Raji (cell line): ENCODE measurements around the gene ILKAP.

ENCODE experiments used
- POLR2A ChIP-seq: IDR thresholded peaks from 2 replicates; pipeline ENCODE4 v1.6.1; 2011; ENCODE audit warnings: low read depth, low read length, control low read depth; ENCODE audit not compliant: insufficient read depth

Gene ILKAP

GRCh38 chr2:238133499-238134392 is 69.7 kb downstream of the ILKAP start:
- no peak for TF ChIP-seq POLR2A

GRCh38 chr2:238132463-238133450 is 70.7 kb downstream of the ILKAP start:
- no peak for TF ChIP-seq POLR2A

GRCh38 chr2:238131761-238132462 is 71.6 kb downstream of the ILKAP start:
- TF ChIP-seq POLR2A, result no peak

GRCh38 chr2:238130696-238131628 is 72.5 kb downstream of the ILKAP start:
- no peak for TF ChIP-seq POLR2A

GRCh38 chr2:238130111-238130695 is 73.3 kb downstream of the ILKAP start:
- no peak for TF ChIP-seq POLR2A

- no peak for TF ChIP-seq POLR2A
Observed at GRCh38 chr2:238129166-238130010, 74.1 kb downstream of the ILKAP start.

GRCh38 chr2:238128534-238129001 is 74.9 kb downstream of the ILKAP start:
- TF ChIP-seq POLR2A, result no peak

- no peak for TF ChIP-seq POLR2A
Observed at GRCh38 chr2:238128061-238128440, 75.4 kb downstream of the ILKAP start.

GRCh38 chr2:238127165-238128060 is 76.1 kb downstream of the ILKAP start:
- TF ChIP-seq POLR2A, result no peak

- no peak for TF ChIP-seq POLR2A
Observed at GRCh38 chr2:238126775-238127164, 76.7 kb downstream of the ILKAP start.

- TF ChIP-seq POLR2A, result no peak
Observed at GRCh38 chr2:238126338-238126737, 77.2 kb downstream of the ILKAP start.
